Mesenchymal stem cell (in vitro differentiated cells and primary cell): Measurements from ENCODE around the gene BPGM.
A peak's percentile ranks its signal among the peaks of the same experiment; 100 is the strongest.

Experiments
- DNase-seq: peaks from one replicate; pipeline ENCODE4 v3.0.0-alpha.2; 2013
- H2AFZ ChIP-seq: one replicate; pipeline ENCODE4 v1.6.1; 2013; ENCODE audit warnings: low read depth, mild to moderate bottlenecking, control low read depth, inconsistent platforms, low read length, moderate library complexity
- H2AK5ac ChIP-seq: 2 replicates; pipeline ENCODE4 v1.6.1; 2013; ENCODE audit warnings: low read length, moderate library complexity, mild to moderate bottlenecking, inconsistent platforms; ENCODE audit not compliant: severe bottlenecking
- H2BK120ac ChIP-seq: one replicate; pipeline ENCODE4 v1.6.1; 2013; ENCODE audit warnings: low read depth, mild to moderate bottlenecking, inconsistent platforms, low read length, moderate library complexity
- H2BK12ac ChIP-seq, 2 experiments: one replicate each; pipeline ENCODE4 v1.6.1; 2013; ENCODE audit warnings: inconsistent platforms in 2 of 2, low read length in 2 of 2, mild to moderate bottlenecking in 2 of 2, moderate library complexity in 2 of 2, control low read depth in 1 of 2
- H2BK15ac ChIP-seq: one replicate; pipeline ENCODE4 v1.6.1; 2013; ENCODE audit warnings: mild to moderate bottlenecking, low read depth, inconsistent platforms; ENCODE audit not compliant: poor library complexity, severe bottlenecking
- H2BK5ac ChIP-seq: 2 replicates; pipeline ENCODE4 v1.6.1; 2013; ENCODE audit warnings: low read depth, mild to moderate bottlenecking, low read length, control low read depth, inconsistent platforms; ENCODE audit not compliant: poor library complexity, severe bottlenecking
- H3K14ac ChIP-seq, 2 experiments: one replicate each; pipeline ENCODE4 v1.6.1; 2013; ENCODE audit warnings: inconsistent platforms in 2 of 2, low read length in 2 of 2, control low read depth in 1 of 2, mild to moderate bottlenecking in 1 of 2, moderate library complexity in 1 of 2
- H3K18ac ChIP-seq, 2 experiments: one replicate each; pipeline ENCODE4 v1.6.1; 2013; ENCODE audit warnings: inconsistent platforms in 2 of 2, low read length in 2 of 2, control low read depth in 1 of 2, low read depth in 1 of 2, mild to moderate bottlenecking in 1 of 2
- H3K23ac ChIP-seq, 2 experiments: one replicate each; pipeline ENCODE4 v1.6.1; 2013; ENCODE audit warnings: inconsistent platforms in 2 of 2, low read length in 2 of 2, mild to moderate bottlenecking in 2 of 2, moderate library complexity in 2 of 2, control low read depth in 1 of 2
- H3K27ac ChIP-seq: 2 replicates; pipeline ENCODE4 v1.5.1; 2013; ENCODE audit warnings: mild to moderate bottlenecking, moderate library complexity, low read length, control low read depth, inconsistent platforms; ENCODE audit not compliant: poor library complexity, severe bottlenecking
- H3K27me3 ChIP-seq, 2 experiments: 2 replicates each; pipeline versions ENCODE4 v1.6.1 to v1.7.0; 2013; ENCODE audit warnings: low read length in 2 of 2, mild to moderate bottlenecking in 2 of 2, moderate library complexity in 2 of 2, control low read depth in 1 of 2, inconsistent platforms in 1 of 2; ENCODE audit not compliant: control insufficient read depth in 1 of 2, insufficient read depth in 1 of 2
- H3K36me3 ChIP-seq, 2 experiments: 2 replicates each; pipeline versions ENCODE4 v1.6.1 to v1.7.0; 2013; ENCODE audit warnings: low read length in 2 of 2, control low read depth in 1 of 2, inconsistent platforms in 1 of 2, low read depth in 1 of 2, mild to moderate bottlenecking in 1 of 2; ENCODE audit not compliant: insufficient read depth in 2 of 2, control insufficient read depth in 1 of 2
- H3K4ac ChIP-seq, 2 experiments: one replicate each; pipeline ENCODE4 v1.6.1; 2013; ENCODE audit warnings: inconsistent platforms in 2 of 2, low read length in 2 of 2, mild to moderate bottlenecking in 2 of 2, moderate library complexity in 2 of 2, control low read depth in 1 of 2, low read depth in 1 of 2
- H3K4me1 ChIP-seq: 2 replicates; pipeline ENCODE4 v1.6.1; 2013; ENCODE audit warnings: low read depth, low read length, control low read depth; ENCODE audit not compliant: control insufficient read depth, insufficient read depth
- H3K4me2 ChIP-seq: 2 replicates; pipeline ENCODE4 v1.6.1; 2013; ENCODE audit warnings: low read length, mild to moderate bottlenecking, inconsistent platforms; ENCODE audit not compliant: poor library complexity, severe bottlenecking
- H3K4me3 ChIP-seq, 2 experiments: 2 replicates each; pipeline versions ENCODE4 v1.5.1 to v1.7.0; 2013; ENCODE audit warnings: low read length in 2 of 2, mild to moderate bottlenecking in 2 of 2, control low read depth in 1 of 2, low read depth in 1 of 2; ENCODE audit not compliant: insufficient read depth in 1 of 2
- H3K79me1 ChIP-seq: replicated peaks from 2 replicates; pipeline ENCODE4 v1.6.1; 2013; ENCODE audit warnings: mild to moderate bottlenecking, control low read depth, low read length, inconsistent platforms; ENCODE audit not compliant: poor library complexity, severe bottlenecking
- H3K9ac ChIP-seq: 2 replicates; pipeline ENCODE4 v1.7.0; 2013; ENCODE audit warnings: mild to moderate bottlenecking, low read length, moderate library complexity
- H3K9me3 ChIP-seq: 2 replicates; pipeline ENCODE4 v1.7.0; 2013; ENCODE audit warnings: mild to moderate bottlenecking, low read length; ENCODE audit not compliant: control insufficient read depth
- H4K8ac ChIP-seq: one replicate; pipeline ENCODE4 v1.6.1; 2013; ENCODE audit warnings: inconsistent platforms, mild to moderate bottlenecking, low read length, moderate library complexity
- H4K91ac ChIP-seq: one replicate; pipeline ENCODE4 v1.6.1; 2013; ENCODE audit warnings: mild to moderate bottlenecking, low read length, inconsistent platforms
- WGBS: methylation state at CpG from one replicate; pipeline ENCODE4 v1.1.7; 2013; ENCODE audit warnings: mixed read lengths; 5-methylcytosine and 5-hydroxymethylcytosine counted together

Gene BPGM

DNA sequence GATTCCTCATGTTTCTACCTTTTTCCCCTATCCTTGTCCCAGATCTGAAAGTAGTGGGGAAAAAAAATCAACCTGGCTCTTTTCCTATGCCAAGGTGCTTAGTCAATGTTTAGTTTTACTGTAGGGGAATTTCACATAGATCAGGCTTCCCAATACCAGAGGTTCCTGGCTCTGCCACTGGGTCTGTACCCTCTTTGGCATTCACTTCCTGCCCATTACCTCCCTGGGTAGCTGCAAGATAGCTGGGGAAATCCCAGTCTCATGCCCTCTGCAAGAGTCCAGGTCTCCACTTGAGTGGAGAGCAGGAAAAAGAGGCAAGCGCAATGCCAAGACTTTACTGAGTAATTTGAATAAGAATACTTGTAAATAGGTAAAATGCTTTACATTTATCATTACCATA, 3.5 kb upstream of the BPGM start:
- no CpG with 5 or more reads among the region's 1 CpG for WGBS

DNA sequence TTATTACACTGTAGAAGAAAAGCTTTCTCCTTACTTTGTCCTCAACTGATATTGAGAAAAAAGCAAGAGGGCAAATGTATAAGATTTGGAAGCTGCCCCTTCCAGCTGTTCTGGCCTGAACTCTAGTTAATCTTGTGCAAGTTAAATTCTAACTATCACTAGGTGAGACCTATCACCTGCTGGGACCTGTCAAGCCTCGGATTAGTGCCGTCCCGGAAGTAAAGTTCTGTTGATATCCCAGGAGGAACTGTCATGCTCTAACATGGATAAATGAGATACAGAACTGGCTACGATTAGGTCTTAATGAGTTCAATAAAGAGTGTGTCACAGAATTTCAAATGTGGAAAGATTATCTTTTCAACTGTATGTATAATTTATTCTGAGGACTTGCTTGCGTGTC, 1.2 kb upstream of the BPGM start:
- H2BK120ac ChIP-seq = no peak overlapping the region
- H3K4me1 ChIP-seq = peaks cover 5% of the 10 kb centered on the region
- H3K4me2 ChIP-seq = peak overlapping the region; percentile 84
- no peak overlapping the region for H2BK5ac ChIP-seq
- H2AFZ ChIP-seq = no peak overlapping the region
- no peaks in the 10 kb centered on the region for H3K9me3 ChIP-seq
- H2BK15ac ChIP-seq = no peak overlapping the region
- H3K18ac ChIP-seq = no peak overlapping the region
- H2BK12ac ChIP-seq = no peak overlapping the region
- H3K4me3 ChIP-seq = peak overlapping the region in 1 of 2 experiments; percentile 89
- 90% methylated on average over 5 of the region's 5 CpGs for WGBS
- H2AK5ac ChIP-seq = no peak overlapping the region
- H3K36me3 ChIP-seq = no peaks in the 10 kb centered on the region
- no peaks in the 10 kb centered on the region for H3K27me3 ChIP-seq
- H3K23ac ChIP-seq = no peak overlapping the region
- H3K27ac ChIP-seq = no peak overlapping the region
- H3K79me1 ChIP-seq = peaks cover 12% of the 10 kb centered on the region
- H3K14ac ChIP-seq = no peak overlapping the region
- DNase-seq = no peak
- no peak overlapping the region for H4K8ac ChIP-seq
- H3K9ac ChIP-seq = peak overlapping the region; percentile 95
- H4K91ac ChIP-seq = no peak overlapping the region
- no peak overlapping the region for H3K4ac ChIP-seq

More for the DNA sequence above, 3.5 kb upstream of the BPGM start:
- H2BK120ac ChIP-seq = no peak overlapping the region
- DNase-seq = no peak
- no peak overlapping the region for H4K8ac ChIP-seq
- H2BK12ac ChIP-seq = no peak overlapping the region
- H3K27ac ChIP-seq = no peak overlapping the region
- no peak overlapping the region for H3K18ac ChIP-seq
- no peak overlapping the region for H2AK5ac ChIP-seq
- no peaks in the 10 kb centered on the region for H3K36me3 ChIP-seq
- no peaks in the 10 kb centered on the region for H3K9me3 ChIP-seq
- H3K9ac ChIP-seq = no peak overlapping the region
- H2BK5ac ChIP-seq = no peak overlapping the region
- H2BK15ac ChIP-seq = no peak overlapping the region
- no peak overlapping the region for H3K23ac ChIP-seq
- no peak overlapping the region for H2AFZ ChIP-seq
- no peak overlapping the region for H3K4me2 ChIP-seq
- H3K4me3 ChIP-seq = no peak overlapping the region
- no peak overlapping the region for H3K14ac ChIP-seq
- H3K4ac ChIP-seq = no peak overlapping the region
- H3K27me3 ChIP-seq = no peaks in the 10 kb centered on the region
- no peak overlapping the region for H4K91ac ChIP-seq
- peaks cover 10% of the 10 kb centered on the region for H3K79me1 ChIP-seq
- H3K4me1 ChIP-seq = peaks cover 3% of the 10 kb centered on the region

GRCh38 chr7:134645935-134646334, 718 bp upstream of the BPGM start:
- H4K91ac ChIP-seq = no peak overlapping the region
- peak; percentile 59 for DNase-seq
- peak overlapping the region; percentile 95 for H3K9ac ChIP-seq
- H2BK12ac ChIP-seq = no peak overlapping the region
- no peaks in the 10 kb centered on the region for H3K36me3 ChIP-seq
- H3K9me3 ChIP-seq = no peaks in the 10 kb centered on the region
- peak overlapping the region; percentile 43 to 89 for H3K4me3 ChIP-seq
- H3K4me1 ChIP-seq = peaks cover 5% of the 10 kb centered on the region
- no peak overlapping the region for H3K14ac ChIP-seq
- H4K8ac ChIP-seq = no peak overlapping the region
- H3K4me2 ChIP-seq = peak overlapping the region; percentile 84
- peak overlapping the region in 1 of 2 experiments; percentile 67 for H3K4ac ChIP-seq
- H3K18ac ChIP-seq = no peak overlapping the region
- peak overlapping the region; percentile 69 for H3K27ac ChIP-seq
- H2BK5ac ChIP-seq = no peak overlapping the region
- H2AK5ac ChIP-seq = no peak overlapping the region
- H3K27me3 ChIP-seq = no peaks in the 10 kb centered on the region
- no peak overlapping the region for H2BK15ac ChIP-seq
- H2AFZ ChIP-seq = peak overlapping the region; percentile 21
- no peak overlapping the region for H3K23ac ChIP-seq
- peaks cover 12% of the 10 kb centered on the region for H3K79me1 ChIP-seq
- 28% methylated on average over 6 of the region's 8 CpGs for WGBS
- H2BK120ac ChIP-seq = no peak overlapping the region

DNA sequence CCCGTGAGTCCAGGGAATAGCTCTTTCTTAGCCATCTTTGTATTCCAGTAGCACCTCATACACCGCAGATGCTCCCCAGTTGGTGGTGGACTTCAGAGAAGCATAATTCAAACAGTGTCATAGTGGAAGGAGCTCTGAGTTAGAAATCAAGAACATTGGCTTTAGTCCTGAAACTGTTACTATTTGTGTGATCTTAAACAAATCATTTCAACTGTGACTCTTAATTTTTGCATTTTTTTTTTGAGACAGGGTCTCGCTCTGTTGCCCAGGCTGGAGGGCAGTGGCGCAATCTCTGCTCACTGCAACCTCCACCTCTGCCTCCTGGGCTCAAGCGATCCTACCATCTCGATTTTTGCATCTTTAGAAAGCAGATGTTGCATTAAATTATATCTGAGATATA, 1.8 kb downstream of the BPGM start:
- H3K79me1 ChIP-seq = peaks cover 13% of the 10 kb centered on the region
- no peak overlapping the region for H4K91ac ChIP-seq
- H4K8ac ChIP-seq = no peak overlapping the region
- H2BK12ac ChIP-seq = no peak overlapping the region
- H2AK5ac ChIP-seq = no peak overlapping the region
- DNase-seq = no peak
- H3K23ac ChIP-seq = no peak overlapping the region
- no peak overlapping the region for H2BK5ac ChIP-seq
- no peak overlapping the region for H3K14ac ChIP-seq
- no peak overlapping the region for H3K9ac ChIP-seq
- 100% methylated on average over 1 of the region's 6 CpGs for WGBS
- no peak overlapping the region for H2BK15ac ChIP-seq
- peaks cover 4% of the 10 kb centered on the region for H3K4me1 ChIP-seq
- no peaks in the 10 kb centered on the region for H3K27me3 ChIP-seq
- H3K18ac ChIP-seq = no peak overlapping the region
- H2AFZ ChIP-seq = no peak overlapping the region
- no peak overlapping the region for H2BK120ac ChIP-seq
- H3K9me3 ChIP-seq = no peaks in the 10 kb centered on the region
- no peak overlapping the region for H3K4me2 ChIP-seq
- H3K4me3 ChIP-seq = no peak overlapping the region
- H3K4ac ChIP-seq = no peak overlapping the region
- no peak overlapping the region for H3K27ac ChIP-seq
- no peaks in the 10 kb centered on the region for H3K36me3 ChIP-seq
